ENCODE measurements around the gene BRCA2.

The BRCA2 gene

GRCh38 chr13:32428581-32429432, 113.5 kb downstream of the BRCA2 start:
- no peak for DNase-seq (ENCODE audit: low read depth in 2 of 2, low spot score in 1 of 2)

DNA sequence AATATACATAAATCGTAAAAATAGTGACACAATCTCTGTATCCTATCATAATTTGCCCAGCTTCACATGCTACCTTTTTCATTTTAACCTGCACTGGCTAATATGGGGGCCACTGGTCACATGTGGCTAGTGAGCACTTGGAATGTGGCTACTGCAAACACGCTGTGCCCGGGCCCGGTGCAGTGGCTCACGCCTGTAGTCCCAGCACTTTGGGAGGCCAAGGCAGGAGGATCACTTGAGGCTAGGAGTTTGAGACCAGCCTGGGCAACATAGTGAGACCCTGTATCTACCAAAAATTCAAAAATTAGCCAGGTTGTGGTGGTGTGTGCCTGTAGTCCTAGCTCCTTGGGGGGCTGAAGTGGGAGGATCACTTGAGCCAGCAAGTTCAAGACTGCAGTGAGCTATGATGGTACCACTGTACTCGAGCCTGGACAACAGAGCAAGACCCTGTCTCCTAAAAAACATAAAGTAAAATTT, 114.2 kb downstream of the BRCA2 start:
- DNase-seq (ENCODE audit: low read depth in 2 of 2, low spot score in 1 of 2) = no peak

DNA sequence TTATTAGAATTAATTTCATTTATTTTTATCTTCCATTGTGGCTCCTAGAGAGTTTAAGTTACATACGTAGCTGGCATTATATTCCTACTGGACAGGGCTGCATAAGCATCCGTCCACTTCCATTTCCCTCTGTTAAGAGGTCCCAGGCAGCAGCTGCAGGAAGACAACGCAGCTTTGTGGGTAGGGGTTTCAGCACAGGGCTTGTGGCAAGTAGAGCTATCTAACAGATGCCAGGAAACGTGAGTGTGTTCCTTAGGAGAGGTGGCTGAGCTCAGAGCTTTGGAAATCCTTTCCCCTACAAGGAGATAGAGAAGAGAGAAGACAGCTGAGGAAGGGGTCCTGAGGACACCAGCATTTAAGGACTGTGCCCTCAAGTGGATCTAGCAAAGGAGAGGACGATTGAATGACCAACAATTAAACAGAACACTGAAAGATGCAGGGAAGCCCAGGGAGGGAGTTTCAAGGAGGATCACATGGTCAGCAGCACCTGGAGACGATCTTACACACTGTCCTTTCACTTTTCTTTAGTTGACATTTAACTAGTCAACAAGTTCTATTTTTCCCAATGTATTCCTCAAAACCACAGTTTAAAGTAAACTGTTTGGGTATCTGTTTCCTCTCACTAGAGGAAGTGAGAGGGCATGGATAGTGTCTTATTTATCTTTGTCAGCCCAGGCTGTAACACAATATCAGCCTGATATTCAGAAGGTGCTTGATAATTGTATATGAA, 114.9 kb downstream of the BRCA2 start:
- no peak for DNase-seq (ENCODE audit: low read depth in 2 of 2, low spot score in 1 of 2)

DNA sequence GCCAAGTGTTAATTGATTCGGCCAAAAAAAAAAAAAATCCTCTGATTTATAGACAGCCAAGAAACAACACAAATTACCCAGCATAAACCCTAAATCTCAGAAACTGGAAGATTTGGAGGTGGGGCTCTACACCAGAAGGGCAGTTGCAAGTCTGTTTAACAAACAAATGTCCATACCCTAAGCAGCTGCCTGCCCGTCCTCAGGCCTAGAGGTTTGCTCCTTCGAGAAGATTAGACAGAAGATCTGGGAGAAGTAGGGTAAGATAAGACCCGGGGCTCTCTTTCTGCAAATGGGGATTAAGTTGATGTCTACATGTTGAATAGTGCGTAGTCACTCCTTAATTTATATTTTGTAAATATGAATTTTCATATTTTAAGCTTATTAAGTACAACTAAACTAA, 116.1 kb downstream of the BRCA2 start:
- DNase-seq (ENCODE audit: low read depth in 2 of 2, low spot score in 1 of 2) = no peak

DNA sequence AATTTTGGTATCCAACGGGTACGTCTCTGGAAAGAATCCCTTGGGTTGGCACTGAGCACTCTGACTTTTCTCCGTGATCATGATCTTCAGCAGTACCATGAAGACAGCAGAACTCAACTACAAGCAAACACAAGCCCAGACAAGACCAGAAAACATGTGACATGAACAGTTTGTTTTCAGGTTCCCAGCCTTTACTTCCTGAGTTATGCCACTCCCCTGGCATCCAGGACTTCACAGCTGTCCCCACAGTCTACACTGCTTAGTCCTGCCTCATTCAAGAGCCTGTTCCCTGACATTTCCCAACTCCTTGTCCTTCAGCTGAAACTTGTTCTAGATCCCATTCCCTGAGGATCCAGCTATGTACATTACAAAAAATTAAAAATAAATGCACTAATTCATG, 117.5 kb downstream of the BRCA2 start:
- DNase-seq (ENCODE audit: low read depth in 2 of 2, low spot score in 1 of 2) = no peak

GRCh38 chr13:32438871-32439270, 123.6 kb downstream of the BRCA2 start:
- no peak for DNase-seq (ENCODE audit: low read depth in 2 of 2, low spot score in 1 of 2)

- DNase-seq (ENCODE audit: low read depth in 2 of 2, low spot score in 1 of 2) = peak in 1 of 2 donors; percentile 9
These were observed 127.8 kb downstream of the BRCA2 start for GRCh38 chr13:32443111-32443510.

DNA sequence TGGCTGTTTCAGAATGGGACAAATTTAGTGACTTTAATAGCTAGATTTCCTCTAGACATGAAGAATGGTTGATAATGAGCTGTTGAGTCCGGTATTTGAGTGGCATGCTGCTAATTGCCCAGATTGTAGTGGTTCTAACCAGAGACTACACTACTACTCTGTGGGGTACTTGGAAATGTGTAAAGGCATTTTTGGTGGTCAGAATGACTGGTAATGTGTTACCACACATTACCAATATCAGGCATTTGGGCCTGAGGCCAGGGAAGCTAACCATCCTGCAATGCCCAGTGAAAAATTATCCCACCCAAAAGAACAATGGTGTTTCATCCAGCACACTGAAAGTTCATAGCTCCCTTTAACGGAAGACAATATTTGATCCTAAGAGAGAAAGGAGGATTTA, 130.2 kb downstream of the BRCA2 start:
- DNase-seq (ENCODE audit: low read depth in 2 of 2, low spot score in 1 of 2) = no peak

- DNase-seq (ENCODE audit: low read depth in 2 of 2, low spot score in 1 of 2) = no peak
These were observed 130.9 kb downstream of the BRCA2 start for GRCh38 chr13:32446220-32446619.

DNA sequence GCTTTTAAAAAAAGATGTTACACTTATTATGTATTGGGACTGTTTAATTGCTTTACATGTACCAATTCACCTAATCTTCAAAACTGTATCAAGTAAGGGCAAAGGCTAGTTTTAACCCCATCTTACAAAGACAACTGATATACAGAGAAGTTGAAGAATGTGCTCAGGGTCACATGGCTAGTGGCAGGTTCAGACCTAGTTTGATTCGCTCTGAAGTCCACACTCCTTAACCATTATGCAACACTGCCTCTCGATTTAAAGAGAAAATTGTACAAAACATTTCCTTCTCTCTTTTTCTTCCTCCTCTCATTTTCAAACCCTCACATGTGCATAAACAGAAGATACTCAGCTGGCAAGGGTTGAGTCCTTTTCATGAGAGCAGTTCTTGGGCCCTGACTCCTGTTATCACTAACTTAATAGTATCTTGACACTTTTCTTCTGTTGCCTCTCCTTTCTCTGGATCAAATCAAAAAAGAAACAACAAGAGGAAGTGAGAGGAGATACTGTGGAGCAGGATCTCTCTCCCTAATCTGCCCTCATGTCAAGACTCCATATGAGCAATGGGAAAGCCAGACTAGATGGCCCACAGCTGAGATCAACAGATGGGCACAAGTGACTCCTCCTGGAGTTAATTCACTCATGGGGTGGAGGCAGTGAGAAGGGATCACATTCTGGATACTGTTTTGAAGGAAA, 131.6 kb downstream of the BRCA2 start:
- no peak for DNase-seq (ENCODE audit: low read depth in 2 of 2, low spot score in 1 of 2)

- no peak for DNase-seq (ENCODE audit: low read depth in 2 of 2, low spot score in 1 of 2)
These were observed 132.8 kb downstream of the BRCA2 start for GRCh38 chr13:32447894-32448623.

- no peak for DNase-seq (ENCODE audit: low read depth in 2 of 2, low spot score in 1 of 2)
These were observed 133.7 kb downstream of the BRCA2 start for GRCh38 chr13:32448972-32449371.
